HG03558 (cell line): Measurements from ENCODE around the gene CFAP90.

Experiments used
- ATAC-seq: cut with Tn5 transposase; IDR thresholded peaks from one replicate; pipeline ENCODE4 v1.9.1; 2021; ENCODE audit warnings: moderate number of reproducible peaks; ENCODE audit not compliant: unreplicated experiment; ENCODE audit errors: extremely low read depth

Gene CFAP90

GRCh38 chr5:7827610-7828009, 23.3 kb downstream of the CFAP90 start:
- no peak for ATAC-seq

GRCh38 chr5:7825630-7826029, 25.3 kb downstream of the CFAP90 start:
- ATAC-seq, result no peak

DNA sequence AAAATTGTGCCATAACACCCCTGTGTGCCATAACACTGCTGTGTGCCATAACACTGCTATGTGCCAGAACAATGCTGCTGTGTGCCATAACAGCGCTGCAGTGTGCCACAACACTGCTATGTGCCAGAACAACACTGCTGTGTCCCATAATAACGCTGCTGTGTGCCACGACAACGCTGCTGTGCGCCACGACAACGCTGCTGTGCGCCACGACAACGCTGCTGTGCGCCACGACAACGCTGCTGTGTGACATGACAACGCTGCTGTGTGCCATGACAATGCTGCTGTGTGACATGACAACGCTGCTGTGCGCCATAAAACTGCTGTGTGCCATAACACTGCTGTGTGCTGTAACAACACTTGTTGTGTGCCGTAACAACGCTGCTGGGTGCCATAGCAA, 25.9 kb downstream of the CFAP90 start:
- ATAC-seq, result no peak

DNA sequence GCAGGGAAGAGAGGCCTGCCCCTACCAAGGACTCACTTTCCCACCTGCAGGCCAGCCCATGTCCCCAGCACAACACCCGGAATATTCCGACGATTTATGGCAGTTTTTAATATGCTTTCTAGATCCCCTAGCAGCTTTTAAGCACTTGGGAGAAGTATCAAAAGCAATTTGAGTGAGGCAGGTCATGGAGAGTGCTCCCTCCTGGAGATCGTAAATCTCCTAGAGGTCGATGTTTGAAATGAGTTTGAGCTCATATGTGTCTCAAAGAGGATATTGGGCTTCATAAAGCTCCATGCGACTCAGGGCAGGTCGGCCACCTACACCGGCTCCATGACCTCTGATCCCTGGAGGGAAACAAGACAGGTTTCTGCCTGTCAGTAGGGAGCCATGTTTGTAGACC, 27.3 kb downstream of the CFAP90 start:
- ATAC-seq, result no peak

GRCh38 chr5:7822449-7822848, 28.5 kb downstream of the CFAP90 start:
- ATAC-seq, result no peak

DNA sequence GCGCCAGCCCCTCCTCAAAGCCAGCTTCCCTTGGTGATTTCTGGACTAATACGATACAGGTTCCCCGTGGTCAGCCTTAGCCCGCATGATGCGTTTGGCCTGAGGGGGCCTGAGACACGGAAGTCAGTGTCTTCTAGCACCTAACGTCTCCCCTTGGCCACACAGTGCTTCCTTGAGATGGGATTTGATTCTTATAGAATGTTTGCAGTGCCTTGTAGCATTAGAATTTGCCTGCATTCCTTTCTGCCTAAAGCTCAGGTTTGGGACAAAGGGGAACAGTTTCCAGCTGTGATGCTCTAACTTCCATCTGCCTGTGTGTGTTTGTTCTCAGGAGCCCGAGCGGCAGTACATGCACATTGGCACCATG, 34.4 kb downstream of the CFAP90 start:
- ATAC-seq, result no peak

- ATAC-seq, result peak; percentile 58
Observed at GRCh38 chr5:7815892-7816534, 34.9 kb downstream of the CFAP90 start.

- ATAC-seq, result no peak
Observed at GRCh38 chr5:7814816-7815215, 36.1 kb downstream of the CFAP90 start.

DNA sequence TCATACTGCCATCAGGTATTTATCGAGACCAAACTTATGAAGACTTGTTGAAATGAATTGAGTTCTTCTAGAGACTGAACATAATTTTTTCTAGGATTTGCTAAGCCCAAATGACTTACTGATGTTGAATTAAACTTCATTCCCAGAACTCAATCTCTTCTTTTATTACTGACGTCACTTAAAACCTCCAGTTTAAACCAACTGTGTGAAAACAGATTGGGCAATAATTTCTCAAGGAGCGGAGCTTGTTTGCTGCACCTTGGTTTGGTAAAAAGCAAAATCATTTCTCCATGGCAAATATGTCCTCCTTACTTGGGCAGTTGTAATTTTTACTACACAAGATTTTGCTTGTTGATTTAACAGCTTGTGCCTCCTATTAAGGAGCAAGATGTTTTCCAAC, 37.4 kb downstream of the CFAP90 start:
- ATAC-seq, result no peak

- ATAC-seq, result no peak
Observed at GRCh38 chr5:7813007-7813406, 37.9 kb downstream of the CFAP90 start.

- no peak for ATAC-seq
Observed at GRCh38 chr5:7811715-7812114, 39.2 kb downstream of the CFAP90 start.

GRCh38 chr5:7808998-7809397, 41.9 kb downstream of the CFAP90 start:
- no peak for ATAC-seq

DNA sequence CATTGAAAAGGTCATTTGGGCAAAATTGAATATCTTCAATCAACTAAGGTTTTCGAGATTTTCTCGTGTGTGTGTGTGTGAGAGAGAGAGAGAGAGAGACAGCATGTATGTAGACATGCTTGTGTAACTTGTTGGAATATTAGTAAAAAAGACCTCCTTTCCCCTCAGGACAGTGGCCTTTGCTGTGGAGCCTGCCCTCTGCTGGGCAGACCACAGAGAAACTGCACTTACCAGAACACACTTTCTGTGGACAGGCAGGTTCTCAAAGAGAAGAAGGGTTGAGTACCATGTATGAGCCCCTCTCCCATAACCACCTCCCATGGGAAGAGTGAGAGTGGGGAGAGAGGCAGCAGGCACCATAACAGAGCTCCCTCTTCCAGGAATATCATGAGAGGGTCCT, 45.6 kb downstream of the CFAP90 start:
- no peak for ATAC-seq

DNA sequence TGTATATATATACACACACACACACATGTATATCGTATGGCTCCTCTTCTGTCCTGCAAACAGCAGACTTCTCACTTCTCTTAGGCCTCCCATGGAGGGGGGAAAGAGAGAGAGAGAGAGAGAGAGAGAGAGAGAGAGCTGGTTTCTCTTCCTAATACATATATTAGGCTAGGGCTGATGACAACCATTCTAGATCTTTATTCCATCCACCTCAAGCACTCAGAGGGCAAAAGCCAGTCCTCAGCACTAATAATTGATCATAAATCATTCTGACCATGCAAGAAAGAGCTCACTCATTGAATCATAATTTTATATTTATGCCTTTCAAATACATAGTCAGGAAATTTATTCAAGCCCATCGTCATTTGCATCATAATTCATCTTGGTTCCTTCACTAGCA, 47.0 kb downstream of the CFAP90 start:
- ATAC-seq, result no peak

DNA sequence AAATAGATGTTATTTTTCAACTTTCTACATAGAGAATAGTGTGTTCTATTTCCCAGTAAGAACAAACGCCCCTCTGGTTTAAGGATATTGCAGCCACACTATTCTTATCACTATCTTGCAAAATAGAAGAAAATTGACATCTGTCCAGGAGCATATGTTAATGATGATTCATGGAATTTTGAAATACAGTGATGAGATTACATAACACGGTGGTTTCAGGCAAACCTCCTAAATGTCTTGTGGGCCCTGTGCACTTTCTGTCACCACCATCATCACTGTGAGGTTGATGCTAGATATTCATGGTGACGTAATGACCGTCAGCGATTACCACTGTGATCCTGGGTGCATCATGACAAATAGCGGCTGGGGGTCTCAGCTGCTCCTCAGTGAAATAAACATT, 48.1 kb downstream of the CFAP90 start:
- no peak for ATAC-seq

DNA sequence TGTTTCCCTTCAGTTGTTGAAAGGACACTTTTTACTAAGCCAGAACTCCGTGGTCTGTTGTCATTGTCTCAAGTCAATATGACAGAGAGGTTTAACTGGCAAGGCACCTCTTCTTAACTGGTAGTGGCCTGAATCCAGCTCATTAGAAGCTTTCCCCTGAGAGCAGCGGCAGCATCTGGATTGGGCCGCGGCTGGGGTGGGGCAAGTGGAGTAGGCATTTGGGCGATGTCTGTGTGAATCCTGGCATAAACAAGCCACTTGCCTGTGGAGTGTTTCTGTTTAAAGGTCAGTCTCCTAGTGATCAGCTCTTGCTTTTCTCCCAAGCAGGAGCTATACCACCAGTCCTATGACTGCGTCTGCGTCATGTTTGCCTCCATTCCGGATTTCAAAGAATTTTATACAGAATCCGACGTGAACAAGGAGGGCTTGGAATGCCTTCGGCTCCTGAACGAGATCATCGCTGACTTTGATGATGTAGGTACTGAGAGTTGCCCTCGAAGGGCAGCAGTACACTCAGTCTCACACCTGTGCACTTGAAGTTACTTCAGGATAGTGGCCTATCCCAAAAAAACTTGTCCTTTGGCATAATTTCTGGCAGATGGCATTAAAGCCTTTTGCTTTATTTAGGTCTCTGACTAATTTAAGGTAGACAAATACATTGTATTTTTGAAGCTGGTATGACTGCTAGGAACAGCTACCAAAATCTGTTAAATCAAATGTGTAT, 48.9 kb downstream of the CFAP90 start:
- no peak for ATAC-seq

GRCh38 chr5:7795306-7795705, 55.6 kb downstream of the CFAP90 start:
- no peak for ATAC-seq

DNA sequence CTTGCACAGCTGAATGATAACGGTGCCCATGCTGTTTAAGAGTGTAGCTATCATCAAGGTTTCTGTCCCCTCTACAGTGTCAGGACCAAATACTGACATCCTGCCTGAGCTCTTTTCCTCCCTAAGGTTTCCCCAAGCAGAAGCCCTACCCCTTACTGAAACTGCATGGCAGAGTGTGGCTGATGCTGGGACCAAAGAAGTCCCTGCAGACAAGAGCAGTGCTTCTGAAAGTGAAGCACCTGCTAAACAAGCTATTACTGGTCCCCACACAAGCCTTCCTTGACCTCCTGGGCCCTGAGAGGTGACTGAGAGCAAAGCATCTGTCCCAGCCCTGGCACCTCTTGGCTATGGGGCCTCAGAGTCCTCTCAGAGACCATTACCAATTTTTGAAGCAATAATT, 56.1 kb downstream of the CFAP90 start:
- ATAC-seq, result peak; percentile 21

GRCh38 chr5:7794311-7794710, 56.6 kb downstream of the CFAP90 start:
- ATAC-seq, result peak; percentile 93

DNA sequence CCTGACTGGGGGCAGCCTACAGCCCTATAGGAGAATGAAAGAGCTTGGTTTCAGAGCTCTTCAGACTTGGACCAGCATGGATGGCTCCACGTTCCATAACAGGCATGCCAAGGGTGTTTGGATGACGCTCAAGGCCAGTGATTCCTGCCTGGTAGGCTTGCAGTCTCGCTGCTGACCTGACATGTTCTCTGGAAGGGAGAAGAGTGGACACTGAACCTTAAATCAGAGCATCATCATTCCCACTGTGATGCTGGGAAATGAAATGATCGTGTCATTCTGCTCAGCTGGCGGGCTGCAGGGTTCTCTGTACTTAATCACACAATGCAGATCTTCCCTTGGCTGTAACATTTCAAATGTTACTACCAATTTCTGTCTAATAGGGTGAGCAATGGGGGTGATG, 57.0 kb downstream of the CFAP90 start:
- ATAC-seq, result no peak

- ATAC-seq, result no peak
Observed at GRCh38 chr5:7789567-7789966, 61.4 kb downstream of the CFAP90 start.

DNA sequence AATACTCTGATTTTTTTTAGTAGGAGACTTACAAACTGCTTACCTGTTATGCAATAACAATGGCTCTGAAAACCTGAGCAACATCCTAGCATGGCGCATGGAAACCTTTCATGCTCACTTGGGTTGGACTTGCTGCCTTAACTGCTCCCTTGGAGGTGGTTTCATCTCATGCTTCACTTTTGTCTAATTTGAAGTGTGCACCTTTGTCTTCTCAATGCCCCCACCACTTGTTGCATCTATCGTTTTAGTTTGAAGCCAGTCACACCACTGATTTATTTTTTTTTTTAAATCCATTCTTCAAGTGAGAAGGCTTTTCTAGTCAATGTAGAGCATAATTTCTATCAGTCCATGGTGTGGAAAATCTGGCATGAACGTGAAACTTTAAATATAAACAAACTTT, 63.2 kb downstream of the CFAP90 start:
- no peak for ATAC-seq
